ENCODE results near the gene ATP6V0A1. TPM values are rescaled to one million over a fixed set of nuclear protein-coding genes. Genes with fewer than 3 reads are reported as not detected.
"Not testable (repeated sequence)": the region's sequence is repeated elsewhere in the genome, so short reads cannot be mapped to it uniquely, and the experiment has no call there.

Gene ATP6V0A1
- polyA plus RNA-seq, 1 donor from 2014 or later = 92.1 TPM

GRCh38 chr17:42442196-42442565 is 16.5 kb upstream of the ATP6V0A1 start:
- Histone ChIP-seq H3K4me3 (ENCODE audit: low read length) (no peak overlapping the region), H3K9me2 (ENCODE audit: insufficient read depth, low read length) (no peaks in the 10 kb centered on the region), H3K9ac (ENCODE audit: low read length) (no peak overlapping the region), H3F3A (ENCODE audit: insufficient read depth, low read length, poor library complexity, severe bottlenecking) (no peaks in the 10 kb centered on the region), H2AFZ (ENCODE audit: low read depth, low read length) (no peak overlapping the region), H3K9me3 (ENCODE audit: low read length) (no peaks in the 10 kb centered on the region), H3K36me3 (ENCODE audit: insufficient read depth, low read length) (no peaks in the 10 kb centered on the region), H4K20me1 (ENCODE audit: insufficient read depth) (no peaks in the 10 kb centered on the region), H3K79me2 (replicated peaks; ENCODE audit: insufficient read depth, low read length) (no peaks in the 10 kb centered on the region), H3K4me2 (ENCODE audit: low read length) (no peak overlapping the region), H3K27me3 (ENCODE audit: insufficient read depth, low read depth, low read length) (no peaks in the 10 kb centered on the region), H3K27ac (ENCODE audit: low read length) (no peak overlapping the region)
- TF ChIP-seq REST (IDR thresholded peaks at IDR 0.05; ENCODE audit: borderline replicate concordance) (no peak), SMC3 (conservative IDR thresholded peaks at IDR 0.05; ENCODE audit: poor library complexity) (no peak)

GRCh38 chr17:42449176-42449575 is 9.5 kb upstream of the ATP6V0A1 start:
- not testable (repeated sequence) for H3K4me3 ChIP-seq (ENCODE audit: low read length); H3K36me3 ChIP-seq (ENCODE audit: insufficient read depth, low read length)

GRCh38 chr17:42449838-42450237 is 8.8 kb upstream of the ATP6V0A1 start:
- not testable (repeated sequence) for H3K27ac ChIP-seq (ENCODE audit: low read length); H3K79me2 ChIP-seq (replicated peaks; ENCODE audit: insufficient read depth, low read length); H3K9ac ChIP-seq (ENCODE audit: low read length); H4K20me1 ChIP-seq (ENCODE audit: insufficient read depth); H3K4me2 ChIP-seq (ENCODE audit: low read length); H3K9me3 ChIP-seq (ENCODE audit: low read length); H2AFZ ChIP-seq (ENCODE audit: low read depth, low read length); H3F3A ChIP-seq (ENCODE audit: insufficient read depth, low read length, poor library complexity, severe bottlenecking); H3K36me3 ChIP-seq (ENCODE audit: insufficient read depth, low read length); H3K9me2 ChIP-seq (ENCODE audit: insufficient read depth, low read length); H3K27me3 ChIP-seq (ENCODE audit: insufficient read depth, low read depth, low read length); H3K4me3 ChIP-seq (ENCODE audit: low read length)

More at GRCh38 chr17:42449176-42449575, 9.5 kb upstream of the ATP6V0A1 start:
- not testable (repeated sequence) for H3K27me3 ChIP-seq (ENCODE audit: insufficient read depth, low read depth, low read length); H3K27ac ChIP-seq (ENCODE audit: low read length); H2AFZ ChIP-seq (ENCODE audit: low read depth, low read length); H3K9me3 ChIP-seq (ENCODE audit: low read length); H3K9ac ChIP-seq (ENCODE audit: low read length); H4K20me1 ChIP-seq (ENCODE audit: insufficient read depth); H3K4me2 ChIP-seq (ENCODE audit: low read length); H3F3A ChIP-seq (ENCODE audit: insufficient read depth, low read length, poor library complexity, severe bottlenecking); H3K9me2 ChIP-seq (ENCODE audit: insufficient read depth, low read length); H3K79me2 ChIP-seq (replicated peaks; ENCODE audit: insufficient read depth, low read length)

- not testable (repeated sequence) for H3K4me3 ChIP-seq (ENCODE audit: low read length); H4K20me1 ChIP-seq (ENCODE audit: insufficient read depth); H3K4me2 ChIP-seq (ENCODE audit: low read length); H3K36me3 ChIP-seq (ENCODE audit: insufficient read depth, low read length); H3K27ac ChIP-seq (ENCODE audit: low read length); H3F3A ChIP-seq (ENCODE audit: insufficient read depth, low read length, poor library complexity, severe bottlenecking); H3K9ac ChIP-seq (ENCODE audit: low read length); H3K9me2 ChIP-seq (ENCODE audit: insufficient read depth, low read length); H3K79me2 ChIP-seq (replicated peaks; ENCODE audit: insufficient read depth, low read length); H3K27me3 ChIP-seq (ENCODE audit: insufficient read depth, low read depth, low read length); H3K9me3 ChIP-seq (ENCODE audit: low read length); H2AFZ ChIP-seq (ENCODE audit: low read depth, low read length)
These were observed 7.4 kb upstream of the ATP6V0A1 start for GRCh38 chr17:42451270-42451669.

GRCh38 chr17:42453439-42453838 is 5.2 kb upstream of the ATP6V0A1 start:
- Histone ChIP-seq H3K27me3 (ENCODE audit: insufficient read depth, low read depth, low read length) (no peaks in the 10 kb centered on the region), H3K9me2 (ENCODE audit: insufficient read depth, low read length) (no peaks in the 10 kb centered on the region), H3K4me3 (ENCODE audit: low read length) (no peak overlapping the region), H3K27ac (ENCODE audit: low read length) (no peak overlapping the region), H3K9ac (ENCODE audit: low read length) (no peak overlapping the region), H4K20me1 (ENCODE audit: insufficient read depth) (no peaks in the 10 kb centered on the region), H2AFZ (ENCODE audit: low read depth, low read length) (no peak overlapping the region), H3K4me2 (ENCODE audit: low read length) (no peak overlapping the region), H3K79me2 (replicated peaks; ENCODE audit: insufficient read depth, low read length) (no peaks in the 10 kb centered on the region), H3F3A (ENCODE audit: insufficient read depth, low read length, poor library complexity, severe bottlenecking) (no peaks in the 10 kb centered on the region), H3K36me3 (ENCODE audit: insufficient read depth, low read length) (no peaks in the 10 kb centered on the region), H3K9me3 (ENCODE audit: low read length) (no peaks in the 10 kb centered on the region)
- no peak for TF ChIP-seq RAD21 (conservative IDR thresholded peaks at IDR 0.05)
- no peak for TF ChIP-seq POLR2AphosphoS5 (IDR thresholded peaks at IDR 0.05)
- TF ChIP-seq EP300 (conservative IDR thresholded peaks at IDR 0.05; ENCODE audit: poor library complexity, severe bottlenecking) = no peak
- TF ChIP-seq TAF1 (IDR thresholded peaks at IDR 0.05; ENCODE audit: low read depth) = no peak
- no peak for TF ChIP-seq REST (IDR thresholded peaks at IDR 0.05; ENCODE audit: borderline replicate concordance)
- TF ChIP-seq MXI1 (conservative IDR thresholded peaks at IDR 0.05; ENCODE audit: poor library complexity, severe bottlenecking) = no peak

Measured in neural cell (in vitro differentiated cells).